Right cardiac atrium (tissue), 5 donors: ENCODE measurements around the gene INAFM1. TPM values are rescaled to one million over a fixed set of nuclear protein-coding genes. Genes with fewer than 3 reads are reported as not detected.
A peak's percentile ranks its signal among the peaks of the same experiment; 100 is the strongest.

Experiments
- ATAC-seq, 2 donors: fragments of 200-7000 bp; cut with Tn5 transposase; one replicate each; pipeline versions ENCODE4 v1.8.0 to v1.9.1; 2020; ENCODE audit warnings: moderate library complexity in 2 of 2, mild to moderate bottlenecking in 1 of 2
- DNase-seq, 3 donors: peaks; one replicate each; pipeline ENCODE4 v3.0.0-alpha.2; 2020
- H3K27ac ChIP-seq: one replicate; pipeline ENCODE4 v1.5.1; 2013; ENCODE audit warnings: mild to moderate bottlenecking, low read length, control low read depth, moderate library complexity
- H3K27me3 ChIP-seq: one replicate; pipeline ENCODE4 v1.6.1; 2013; ENCODE audit not compliant: control insufficient read depth, insufficient read depth
- H3K4me1 ChIP-seq: one replicate; pipeline ENCODE4 v1.6.1; 2013; ENCODE audit warnings: low read length; ENCODE audit not compliant: control insufficient read depth, insufficient read depth
- H3K4me3 ChIP-seq: one replicate; pipeline ENCODE4 v1.5.1; 2013; ENCODE audit warnings: low read length, control low read depth
- H3K9me3 ChIP-seq: one replicate; pipeline ENCODE4 v1.6.1; 2013; ENCODE audit warnings: low read length; ENCODE audit not compliant: control insufficient read depth
- WGBS: extraction: QIAGEN DNeasy Blood & Tissue Kit; methylation state at CpG from one replicate; pipeline ENCODE4 v1.1.7; 2013; 5-methylcytosine and 5-hydroxymethylcytosine counted together
- intact Hi-C, 4 donors: fragments of 100-400 bp; cut with DNase I; formaldehyde crosslinking; loops; one replicate each; pipeline versions ENCODE4 v1.11.0 to v1.14.0; 2022 to 2023
- long read RNA-seq, 4 donors: library from polyadenylated mRNA; unstranded; transcript quantifications; one replicate each; pipeline ENCODE4 v2.0.0, GENCODE V29; 2020 to 2021
- polyA plus RNA-seq: library from polyadenylated mRNA; stranded (reverse); fragments of 200-250 nt; gene quantifications from one replicate; pipeline ENCODE4 v1.2.3, GENCODE V29; 2013
- total RNA-seq, 4 donors: library from RNA; stranded (reverse); fragmentation: NEBNext Ultra II Directional; extraction: Animal tissue kit (Norgen Biotek cat#: 25700); gene quantifications; one replicate each; pipeline ENCODE4 v1.2.1, GENCODE V29; 2021
- donor health status: healthy with polysubstance abuse.
- donor health status: DM: no; HTN: yes; CAD: no.
- donor health status: DM: no; HTN: no; CAD: no.
- donor health status: DM: no; HTN: yes; CAD: no; lungs with severe emphysema.
- donor health status: DM: yes; HTN: yes; CAD: no.

The INAFM1 gene
- total RNA-seq (10 to 100 TPM; 13.3 to 16.9 (median 15.0) TPM), polyA plus RNA-seq (7.0 TPM)
- long read RNA-seq, donor 1, transcript INAFM1-201 (1 exons, 1,255 nt) = major isoform, 10 of 11 reads
- long read RNA-seq, donor 1, partial matches to known transcripts = 0 of 11 reads
- long read RNA-seq, donor 1, other reads (novel, unspliced or antisense) = 1 of 11 reads
- long read RNA-seq, donor 2, transcript INAFM1-201 (1 exons, 1,255 nt) = major isoform, 6 of 6 reads
- long read RNA-seq, donor 2, partial matches to known transcripts = 0 of 6 reads
- long read RNA-seq, donor 2, other reads (novel, unspliced or antisense) = 0 of 6 reads
- long read RNA-seq, donor 3, transcript INAFM1-201 (1 exons, 1,255 nt) = major isoform, 5 of 5 reads
- long read RNA-seq, donor 3, partial matches to known transcripts = 0 of 5 reads
- long read RNA-seq, donor 3, other reads (novel, unspliced or antisense) = 0 of 5 reads
- long read RNA-seq, donor 4, transcript INAFM1-201 (1 exons, 1,255 nt) = major isoform, 8 of 8 reads
- long read RNA-seq, donor 4, partial matches to known transcripts = 0 of 8 reads
- long read RNA-seq, donor 4, other reads (novel, unspliced or antisense) = 0 of 8 reads

DNA sequence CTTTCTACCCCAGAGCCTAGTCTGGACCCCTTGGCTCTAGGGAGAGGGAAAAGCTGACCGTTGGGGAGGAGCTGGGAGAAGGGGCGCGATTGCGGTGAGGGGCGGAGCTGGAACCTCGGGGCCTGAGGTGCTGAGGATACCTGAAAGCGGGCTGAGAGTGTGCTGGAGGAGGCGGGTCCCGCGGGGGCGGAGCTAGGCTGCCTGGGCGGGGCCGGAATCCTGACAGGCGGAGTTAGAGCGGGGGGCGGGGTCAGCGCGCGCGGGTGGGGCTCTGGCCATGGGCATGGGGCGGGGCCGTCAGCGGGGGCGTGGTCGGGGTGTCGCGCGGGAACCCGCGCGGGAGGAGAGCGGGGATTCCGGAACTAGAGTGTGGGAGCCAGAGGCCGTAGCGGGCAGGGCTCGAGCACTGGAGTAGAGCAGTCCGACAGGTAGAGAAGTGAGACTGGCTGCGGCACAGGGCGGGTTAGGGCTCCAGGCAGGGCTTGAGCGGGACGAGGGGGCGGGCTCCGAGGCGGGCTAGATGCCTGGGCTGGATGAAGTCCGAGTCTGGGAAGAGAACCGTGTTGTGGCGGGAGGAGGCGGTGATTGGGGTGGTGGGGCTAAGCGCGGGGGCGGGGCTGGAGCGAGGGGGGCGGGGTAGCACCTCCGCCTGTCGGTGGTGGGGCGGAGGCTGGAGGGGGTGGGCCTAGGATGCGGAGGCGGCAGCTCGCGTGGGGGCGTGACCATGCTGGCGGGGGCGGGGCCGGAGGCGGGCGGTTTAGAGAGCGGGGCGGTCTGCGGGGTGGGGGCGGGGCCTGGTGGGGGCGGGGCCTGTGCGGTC, at the start of gene INAFM1:
INAFM1 (plus strand) TSS at position 815 of the 820 bp plus-strand sequence. CDS start 35 bp downstream, outside the sequence.
- DNase-seq (peak; percentile 98 to 100 (median 99)), ATAC-seq (peak; percentile 88 to 90)
- Histone ChIP-seq H3K9me3 (no peaks in the 10 kb centered on the region), H3K27me3 (no peaks in the 10 kb centered on the region), H3K27ac (peak within 1 kb of the TSS; percentile 99), H3K4me3 (peak within 1 kb of the TSS; percentile 61), H3K4me1 (no peaks in the 10 kb centered on the region)
- intact Hi-C loops = no loop called here
- WGBS = under 1% methylated on average over 71 of the region's 72 CpGs

DNA sequence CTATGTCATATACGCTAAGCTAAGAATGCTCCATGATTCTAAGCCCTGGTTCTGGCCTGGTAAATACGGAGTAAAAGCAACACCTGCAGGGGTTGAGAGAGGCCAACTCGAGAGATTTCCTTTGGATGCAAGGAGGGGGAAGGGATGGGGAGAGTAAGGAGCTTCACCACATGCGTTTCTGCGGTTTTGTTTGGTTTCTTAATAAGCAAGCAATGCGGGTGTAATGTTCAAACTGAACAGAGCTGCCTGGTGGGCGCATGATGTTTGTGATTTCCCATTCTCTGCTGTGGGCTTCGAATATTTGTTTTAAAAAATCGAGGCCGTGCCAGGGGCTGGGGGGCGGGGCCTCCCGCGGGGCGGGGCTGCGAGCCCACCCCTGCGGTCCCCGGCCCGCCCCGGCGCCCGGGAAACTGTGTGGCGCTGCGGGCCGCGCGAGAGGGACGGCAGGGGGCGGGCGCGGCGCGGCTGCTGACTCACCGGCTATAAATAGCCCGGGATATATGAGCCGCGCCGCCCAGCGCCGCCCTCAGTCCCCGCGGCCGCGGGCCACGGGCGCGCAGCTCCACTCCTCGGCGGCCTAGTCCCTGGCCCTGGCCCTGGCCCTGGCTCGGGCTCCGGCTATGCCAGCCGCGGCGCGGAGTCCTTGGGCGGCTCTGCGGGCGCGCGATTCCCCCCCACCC, 48.8 kb upstream of the INAFM1 start:
- Histone ChIP-seq H3K9me3 (no peaks in the 10 kb centered on the region), H3K27ac (peak overlapping the region; percentile 95), H3K4me3 (peak overlapping the region; percentile 71), H3K27me3 (no peaks in the 10 kb centered on the region), H3K4me1 (peaks cover 4% of the 10 kb centered on the region)
- DNase-seq (peak; percentile 89 to 96 (median 96)), ATAC-seq (peak; percentile 82 to 85)
- WGBS = 3% methylated on average over 59 of the region's 59 CpGs
- intact Hi-C loops = no loop called here

DNA sequence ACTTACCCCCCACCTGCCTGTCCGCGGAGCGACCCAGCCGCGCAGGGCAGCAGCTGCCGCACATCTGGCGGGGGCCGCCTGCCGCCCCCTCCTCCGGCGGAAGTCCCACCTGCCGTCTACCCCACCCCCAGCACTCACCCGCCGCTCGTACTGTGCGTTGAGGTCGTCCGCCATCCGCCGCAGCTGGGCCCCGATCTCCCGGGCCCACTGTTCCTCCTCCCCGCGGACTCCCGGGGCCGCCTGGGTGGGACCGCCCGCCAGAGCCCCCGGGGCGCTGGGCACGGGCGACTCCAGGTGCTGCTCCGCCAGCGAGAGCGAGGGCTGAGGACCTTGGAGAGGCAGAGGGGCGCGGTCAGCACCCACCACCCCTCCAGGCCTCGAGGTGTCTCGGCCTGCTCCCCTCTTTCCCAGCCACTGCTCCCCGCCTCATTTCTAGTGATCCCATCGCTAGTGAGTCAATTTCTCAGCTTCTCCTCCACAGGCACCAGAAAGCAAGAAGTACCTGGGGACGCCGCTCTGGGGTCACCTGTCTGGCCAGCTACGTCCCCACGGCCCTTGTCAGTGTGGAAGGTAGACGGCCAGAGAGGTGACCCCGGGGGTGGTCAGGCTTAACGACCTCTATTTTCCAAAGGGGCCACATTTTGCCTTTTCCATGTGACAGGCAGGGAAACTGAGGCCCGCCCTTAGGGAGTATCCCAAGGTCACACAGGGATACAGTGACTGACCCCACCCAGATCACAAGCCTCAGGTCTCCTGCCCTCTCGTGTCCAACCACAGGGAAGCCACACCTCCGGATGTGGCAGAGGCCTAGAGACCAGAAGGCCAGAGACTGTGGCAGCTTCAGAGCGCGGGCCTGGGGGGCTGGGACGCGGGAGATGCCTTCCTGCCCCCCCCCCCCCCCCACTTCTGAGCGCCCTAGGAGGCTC, 48.0 kb upstream of the INAFM1 start:
- Histone ChIP-seq H3K4me1 (peaks cover 8% of the 10 kb centered on the region), H3K4me3 (peak overlapping the region; percentile 71), H3K9me3 (no peaks in the 10 kb centered on the region), H3K27me3 (no peaks in the 10 kb centered on the region), H3K27ac (peak overlapping the region; percentile 95)
- WGBS = 5% methylated on average over 56 of the region's 56 CpGs
- peak; percentile 73 to 80 for ATAC-seq
- peak; percentile 90 to 94 (median 93) for DNase-seq
- intact Hi-C loops = no loop called here

DNA sequence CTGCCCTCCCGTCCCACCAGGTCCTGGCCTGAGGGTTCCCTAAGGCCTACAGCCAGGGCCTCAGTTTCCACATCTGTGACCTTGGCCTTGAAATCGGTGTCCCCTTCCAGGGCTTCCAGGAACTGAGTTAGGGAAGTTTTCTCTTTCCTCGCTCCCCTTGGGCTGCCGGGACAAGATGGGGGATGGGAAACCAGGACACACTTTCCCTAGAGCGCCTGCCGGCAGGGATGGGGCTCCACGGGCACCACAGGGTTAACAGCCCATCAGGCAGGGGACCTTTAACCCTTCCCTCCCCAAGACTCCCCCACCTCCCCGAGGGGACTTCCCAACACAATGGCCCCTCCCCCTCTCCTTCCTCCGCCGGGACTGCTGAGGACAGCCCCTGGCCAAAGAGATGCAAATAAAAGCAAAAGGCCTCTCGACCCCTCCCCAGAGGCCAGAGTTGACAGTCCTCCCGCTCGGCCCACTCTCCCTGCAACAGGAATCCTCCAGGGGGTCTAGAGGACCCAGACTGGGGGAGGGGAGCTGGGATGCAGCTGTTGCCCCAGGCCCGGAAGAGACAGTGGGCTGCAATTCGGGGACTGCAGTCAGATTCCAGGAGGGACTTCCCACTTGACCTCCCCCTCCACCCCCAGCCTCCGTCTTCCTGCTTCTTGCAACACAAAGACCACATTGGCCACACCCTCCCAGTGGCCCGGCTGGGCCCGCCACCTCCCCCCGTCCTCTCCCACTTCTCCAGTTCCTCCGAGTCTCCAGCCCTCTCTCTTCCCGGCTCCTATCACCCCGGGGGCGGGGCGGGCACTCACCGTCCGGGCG, 47.1 kb upstream of the INAFM1 start:
- peak overlapping the region; percentile 55 for H3K4me3 ChIP-seq
- 1% methylated on average over 27 of the region's 27 CpGs for WGBS
- no peaks in the 10 kb centered on the region for H3K9me3 ChIP-seq
- no peaks in the 10 kb centered on the region for H3K27me3 ChIP-seq
- intact Hi-C loops = no loop called here
- peak; percentile 93 to 96 (median 95) for DNase-seq
- H3K4me1 ChIP-seq = peaks cover 8% of the 10 kb centered on the region
- peak overlapping the region; percentile 95 for H3K27ac ChIP-seq
- peak; percentile 71 to 74 for ATAC-seq

DNA sequence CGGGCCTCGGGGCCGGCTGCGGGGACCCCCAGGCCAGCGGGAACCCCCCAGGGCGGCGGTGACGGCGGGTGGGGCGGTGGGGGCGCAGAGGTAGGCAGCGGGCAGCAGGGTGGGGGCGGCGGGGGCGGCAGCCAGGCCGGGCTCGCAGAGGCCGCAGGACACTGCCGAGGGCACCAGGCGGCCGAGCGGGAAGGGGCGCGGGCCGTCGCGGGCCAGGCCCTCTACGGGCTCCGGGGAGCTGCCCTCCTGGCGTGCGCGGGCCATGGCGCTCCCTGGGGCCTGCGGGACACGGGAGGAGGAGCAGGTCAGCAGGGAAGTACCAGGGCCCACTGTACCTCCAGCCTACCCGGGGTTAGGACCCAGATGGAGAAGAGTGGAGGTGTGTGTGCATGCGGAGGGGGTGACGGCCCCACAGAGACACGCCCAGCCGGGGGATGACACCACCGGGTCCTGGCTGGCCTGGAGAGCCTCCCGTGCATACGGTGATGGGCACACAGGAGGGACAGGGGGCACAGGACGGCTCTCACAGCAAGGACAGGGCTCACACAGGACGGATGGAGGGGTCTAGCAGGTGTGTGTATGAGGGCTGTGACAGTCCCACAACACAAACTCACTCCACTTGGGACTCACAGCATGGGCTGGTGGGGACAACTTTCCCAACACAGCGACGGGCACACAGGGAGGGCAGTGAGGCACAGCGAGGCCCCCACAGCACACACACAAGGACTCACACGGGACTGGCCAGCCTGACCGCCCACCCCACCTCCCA, 46.3 kb upstream of the INAFM1 start:
- DNase-seq (peak in 2 of 3 donors; percentile 64 to 80), ATAC-seq (peak in 1 of 2 donors; percentile 0)
- whole genome bisulfite sequencing = 3% methylated on average over 49 of the region's 50 CpGs
- Histone ChIP-seq H3K27ac (peak overlapping the region; percentile 95), H3K27me3 (no peaks in the 10 kb centered on the region), H3K4me1 (peaks cover 8% of the 10 kb centered on the region), H3K9me3 (no peaks in the 10 kb centered on the region), H3K4me3 (peak overlapping the region; percentile 55)
- intact Hi-C loops = no loop called here

DNA sequence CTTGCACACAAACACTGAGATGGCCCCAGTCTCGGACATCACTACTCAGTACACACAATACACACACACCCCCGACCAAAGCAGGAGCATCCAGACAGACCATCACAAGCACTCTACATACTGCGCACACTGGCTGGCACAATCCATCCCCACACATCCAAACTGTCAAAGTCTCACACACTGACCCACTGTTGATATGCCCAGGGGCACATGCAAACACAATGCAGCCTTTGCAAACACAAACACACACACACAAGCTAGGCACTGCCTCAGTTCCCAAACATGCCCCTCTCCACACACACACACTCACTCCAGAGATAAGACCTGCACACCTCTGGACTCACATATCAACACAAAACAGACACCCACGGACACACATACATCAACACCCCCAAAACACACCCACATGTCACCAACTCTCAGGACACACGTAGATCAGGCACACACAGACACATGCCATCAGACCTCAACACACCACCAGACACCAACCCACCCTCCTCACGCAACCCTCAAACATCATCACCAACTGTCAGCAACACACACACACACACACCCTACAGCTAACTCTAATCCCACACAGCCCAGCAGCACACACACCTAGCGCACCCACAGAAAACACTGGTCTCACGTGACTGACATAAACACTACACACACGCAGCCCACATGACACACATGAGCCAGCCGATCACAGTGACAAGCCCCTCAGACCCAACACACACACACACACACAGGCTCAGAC, 45.6 kb upstream of the INAFM1 start:
- Histone ChIP-seq H3K9me3 (no peaks in the 10 kb centered on the region), H3K27ac (peak overlapping the region; percentile 95), H3K27me3 (no peaks in the 10 kb centered on the region), H3K4me3 (no peak overlapping the region), H3K4me1 (peaks cover 8% of the 10 kb centered on the region)
- 15% methylated on average over 10 of the region's 10 CpGs for WGBS
- ATAC-seq (no peak), DNase-seq (no peak)
- intact Hi-C loops = no loop called here

DNA sequence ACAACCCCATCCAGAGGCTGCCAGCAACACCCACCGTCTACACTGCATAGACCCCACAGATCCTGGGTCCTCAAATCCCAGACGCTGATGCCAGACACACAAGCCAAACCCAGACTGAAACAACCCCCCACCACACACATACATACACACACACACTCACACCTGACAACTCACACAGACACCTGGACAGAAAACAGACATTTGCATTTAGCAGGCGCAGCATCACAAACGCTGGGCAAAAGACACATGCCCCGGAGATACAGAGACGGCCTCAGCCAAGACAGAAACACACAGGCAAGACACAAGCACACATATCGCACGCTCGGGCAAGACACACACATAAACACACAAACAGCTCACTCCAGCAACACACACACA, 45.0 kb upstream of the INAFM1 start:
- Histone ChIP-seq H3K4me3 (peak overlapping the region; percentile 89), H3K9me3 (no peaks in the 10 kb centered on the region), H3K27me3 (no peaks in the 10 kb centered on the region), H3K4me1 (peaks cover 8% of the 10 kb centered on the region), H3K27ac (peak overlapping the region; percentile 32)
- 7% methylated on average over 9 of the region's 9 CpGs for WGBS
- ATAC-seq = no peak
- intact Hi-C loops = no loop called here
- no peak for DNase-seq

DNA sequence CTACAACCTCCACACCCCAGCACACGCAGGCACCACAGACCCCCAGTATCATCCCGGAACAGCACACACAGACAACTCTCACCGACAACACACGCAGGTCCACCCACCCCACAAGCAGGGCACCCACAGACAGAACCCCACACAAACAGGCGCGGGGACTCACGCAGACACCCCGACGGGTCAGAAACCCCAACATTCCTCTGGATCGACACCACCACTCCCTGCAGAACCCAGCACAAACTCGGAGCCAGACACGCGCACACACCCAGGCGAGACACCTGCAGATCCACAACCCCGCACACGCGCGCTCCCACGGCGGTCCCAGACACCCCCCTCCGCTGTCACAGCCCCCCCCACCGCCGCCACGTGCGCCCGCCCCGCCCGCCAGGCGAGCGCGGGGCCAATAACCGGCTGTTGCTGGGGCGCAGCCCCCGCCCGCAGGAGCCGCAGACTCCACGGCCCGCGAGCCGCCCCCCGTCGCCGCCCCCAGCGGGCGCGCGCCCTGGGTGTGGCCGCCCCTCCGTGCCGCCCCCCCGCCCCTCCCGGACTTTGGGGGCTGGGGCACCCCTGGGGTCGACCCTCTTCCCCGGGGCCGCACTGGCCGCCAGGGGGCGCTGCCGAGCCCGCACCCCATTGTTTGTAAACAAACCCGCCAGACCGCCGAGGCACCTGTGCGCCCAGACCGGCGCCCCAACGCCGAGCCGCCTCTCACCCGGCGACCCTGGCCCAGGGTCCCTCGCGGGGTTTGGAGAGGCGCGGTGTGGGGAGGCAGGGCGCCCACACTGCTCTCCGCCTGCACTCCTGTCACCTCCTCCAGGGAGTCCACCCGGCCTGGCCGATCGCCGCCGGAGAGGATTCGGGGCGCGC, 44.4 kb upstream of the INAFM1 start:
- Histone ChIP-seq H3K4me3 (peak overlapping the region; percentile 89), H3K27ac (peak overlapping the region; percentile 32), H3K9me3 (no peaks in the 10 kb centered on the region), H3K4me1 (peaks cover 8% of the 10 kb centered on the region), H3K27me3 (no peaks in the 10 kb centered on the region)
- intact Hi-C loops = no loop called here
- ATAC-seq (no peak), DNase-seq (peak; percentile 68 to 90 (median 88))
- 1% methylated on average over 83 of the region's 84 CpGs for WGBS
